Heart right ventricle (tissue), 16 donors: ENCODE results near the gene NPY1R. TPM values are rescaled to one million over a fixed set of nuclear protein-coding genes. Genes with fewer than 3 reads are reported as not detected.

Source experiments
- ATAC-seq, 8 donors: fragments of 200-7000 bp; cut with Tn5 transposase; one replicate each; pipeline ENCODE4 v1.9.1; 2020; ENCODE audit warnings: mild to moderate bottlenecking in 8 of 8, moderate library complexity in 8 of 8, moderate number of reproducible peaks in 1 of 8
- DNase-seq, 2 donors: peaks; one replicate each; pipeline ENCODE4 v3.0.0-alpha.2; 2020
- H3K27ac ChIP-seq, 10 donors: fragments of 200-600 bp; sonication (generic) in 2 of 10; one replicate each; pipeline versions ENCODE4 v1.5.0 to v1.8.0; 2020 to 2022; ENCODE audit warnings: mild to moderate bottlenecking in 3 of 10
- H3K27me3 ChIP-seq, 7 donors: fragments of 200-600 bp; one replicate each; pipeline ENCODE4 v1.8.0; 2021 to 2022; ENCODE audit warnings: mild to moderate bottlenecking in 2 of 7
- H3K36me3 ChIP-seq, 9 donors: fragments of 200-600 bp; sonication (generic) in 1 of 9; one replicate each; pipeline versions ENCODE4 v1.5.0 to v1.8.0; 2020 to 2022; ENCODE audit warnings: mild to moderate bottlenecking in 2 of 9
- H3K4me1 ChIP-seq, 9 donors: fragments of 200-600 bp; sonication (generic) in 1 of 9; one replicate each; pipeline versions ENCODE4 v1.5.0 to v1.8.0; 2020 to 2022; ENCODE audit warnings: mild to moderate bottlenecking in 4 of 9
- H3K4me3 ChIP-seq, 10 donors: fragments of 200-600 bp; sonication (generic) in 2 of 10; one replicate each; pipeline versions ENCODE4 v1.5.0 to v1.8.0; 2020 to 2022; ENCODE audit warnings: mild to moderate bottlenecking in 7 of 10, moderate library complexity in 2 of 10
- H3K9me3 ChIP-seq, 11 donors: fragments of 200-600 bp in 10 of 11; sonication (generic) in 2 of 11; one replicate each; pipeline versions ENCODE4 v1.5.0 to v1.8.0; 2013 to 2022; ENCODE audit warnings: mild to moderate bottlenecking in 2 of 11, control low read depth in 1 of 11, moderate library complexity in 1 of 11
- CTCF ChIP-seq, 9 donors: fragments of 200-600 bp; sonication (generic) in 2 of 9; IDR thresholded peaks; one replicate each; pipeline versions ENCODE4 v1.5.0 to v1.8.0; 2021 to 2022; ENCODE audit warnings: antibody characterized with exemption in 9 of 9, mild to moderate bottlenecking in 5 of 9, moderate library complexity in 1 of 9
- WGBS, 2 donors: extraction: QIAGEN DNeasy Blood & Tissue Kit; methylation state at CpG; one replicate each; pipeline ENCODE4 v1.1.7; 2013; ENCODE audit warnings: inconsistent platforms in 1 of 2; 5-methylcytosine and 5-hydroxymethylcytosine counted together
- intact Hi-C, 10 donors: fragments of 100-400 bp; cut with DNase I; formaldehyde crosslinking; loops; one replicate each; pipeline versions ENCODE4 v1.11.1 to v1.14.2; 2022
- polyA plus RNA-seq, 2 donors: library from polyadenylated mRNA; stranded (reverse); fragments of 200-250 nt; gene quantifications; one replicate each; pipeline ENCODE4 v1.2.3, GENCODE V29; 2013
- total RNA-seq, 10 donors: library from RNA; stranded (reverse); fragmentation: NEBNext Ultra II Directional in 3 of 10; extraction: Animal tissue kit (Norgen Biotek cat#: 25700) in 3 of 10; gene quantifications; one replicate each; pipeline versions ENCODE4 v1.2.1 to v1.2.4, GENCODE V29; 2021 to 2023
- donor health status: Arrhythmogenic right ventricular cardiomyopathy.
- donor health status: ischemic (EF 13 %, LVEDD 7.1; RV severe dilation, severe dysfunction).
- donor health status: healthy with polysubstance abuse.
- donor health status: DM: no; HTN: yes; CAD: no.
- donor health status: DM: no; HTN: no; CAD: no.
- donor health status: ischemic (EF 25% LVEDD 6.9; RV normal size, moderate dysfunction).
- donor health status: ischemic (EF 25% LVEDD 5.7; RV mildly dilated, moderate dysfunction).
- donor health status: healthy.
- donor health status: DM: yes; HTN: yes; CAD: no.
- donor health status: Ischemic cardiomyopathy.
- donor health status: ischemic (EF 35%, LVEDD 5.7; RV mildly dilated, moderate dysfunction).
- donor health status: nonischemic (EF 11% LVEDD 7.7; RV severe dilation, severe dysfunction).
- donor health status: DM: yes; HTN: yes; CAD: no.
- donor health status: PGD.
- donor health status: ischemic (EF 29% LVEDD 5.4; RV normal size, mild dysfunction).
- donor health status: nonischemic (EF 23%, LVEDD 6.1; RV moderate dilation, normal function).

NPY1R gene
- total and polyA plus RNA-seq, 12 donors = 0.26 to 1.3 (median 0.92) TPM

GRCh38 chr4:163367651-163368050 is 35.3 kb upstream of the NPY1R start:
- Histone ChIP-seq H3K27me3 (peaks cover 0 to 3% (median 0%) of the 10 kb centered on the region in 7 donors), H3K4me1 (no peaks in the 10 kb centered on the region), H3K36me3 (no peaks in the 10 kb centered on the region), H3K9me3 (peaks cover 0 to 3% (median 0%) of the 10 kb centered on the region in 11 donors), H3K4me3 (no peak overlapping the region), H3K27ac (no peak overlapping the region)
- 47 to 78% methylated on average over 3 of the region's 3 CpGs for WGBS, 2 donors
- DNase-seq (no peak), ATAC-seq (no peak)
- no peak for TF ChIP-seq CTCF (IDR thresholded peaks at IDR 0.05)
- intact Hi-C loops = no loop called here

- Histone ChIP-seq H3K9me3 (no peaks in the 10 kb centered on the region), H3K27ac (no peak overlapping the region), H3K36me3 (no peaks in the 10 kb centered on the region), H3K4me3 (no peak overlapping the region), H3K4me1 (no peaks in the 10 kb centered on the region), H3K27me3 (no peaks in the 10 kb centered on the region)
- TF ChIP-seq CTCF (IDR thresholded peaks at IDR 0.05) = no peak
- intact Hi-C loops = no loop called here
- WGBS, 2 donors = 83 to 92% methylated on average over 1 of the region's 1 CpG
- DNase-seq (no peak), ATAC-seq (no peak)
Observed at GRCh38 chr4:163356104-163356503, 23.7 kb upstream of the NPY1R start.

GRCh38 chr4:163353054-163353453 is 20.7 kb upstream of the NPY1R start:
- Histone ChIP-seq H3K4me1 (no peaks in the 10 kb centered on the region), H3K27me3 (peaks cover 0 to 12% (median 4%) of the 10 kb centered on the region in 7 donors), H3K4me3 (no peak overlapping the region), H3K27ac (no peak overlapping the region), H3K9me3 (no peaks in the 10 kb centered on the region), H3K36me3 (no peaks in the 10 kb centered on the region)
- no peak for TF ChIP-seq CTCF (IDR thresholded peaks at IDR 0.05)
- ATAC-seq = no peak
- WGBS, 2 donors = 56 to 67% methylated on average over 3 of the region's 3 CpGs
- no peak for DNase-seq
- intact Hi-C loops = no loop called here

- intact Hi-C loops = no loop called here
- Histone ChIP-seq H3K27me3 (peaks cover 0 to 29% (median 21%) of the 10 kb centered on the region in 7 donors), H3K36me3 (no peaks in the 10 kb centered on the region), H3K27ac (no peak overlapping the region), H3K9me3 (no peaks in the 10 kb centered on the region), H3K4me3 (no peak overlapping the region), H3K4me1 (no peaks in the 10 kb centered on the region)
- no peak for TF ChIP-seq CTCF (IDR thresholded peaks at IDR 0.05)
- ATAC-seq (no peak), DNase-seq (no peak)
Observed at GRCh38 chr4:163350672-163351071, 18.3 kb upstream of the NPY1R start.
